Ectodermal cell (in vitro differentiated cells): Measurements from ENCODE around the gene NQO2.
"Not testable (repeated sequence)": the region's sequence is repeated elsewhere in the genome, so short reads cannot be mapped to it uniquely, and the experiment has no call there.

ENCODE experiments used
- H3K27ac ChIP-seq: 2 replicates; pipeline ENCODE4 v1.7.0; 2013; ENCODE audit warnings: mild to moderate bottlenecking, low read depth, low read length; ENCODE audit not compliant: insufficient read depth, poor library complexity, severe bottlenecking
- H3K27me3 ChIP-seq: 2 replicates; pipeline ENCODE4 v1.7.0; 2013; ENCODE audit warnings: mild to moderate bottlenecking, low read length; ENCODE audit not compliant: insufficient read depth, control insufficient read depth, poor library complexity, severe bottlenecking
- H3K36me3 ChIP-seq: one replicate; pipeline ENCODE4 v1.7.0; 2013; ENCODE audit warnings: low read length; ENCODE audit not compliant: control insufficient read depth, insufficient read depth
- H3K4me1 ChIP-seq: one replicate; pipeline ENCODE4 v1.7.0; 2013; ENCODE audit warnings: low read length; ENCODE audit not compliant: control insufficient read depth, insufficient read depth
- H3K4me3 ChIP-seq: 2 replicates; pipeline ENCODE4 v1.7.0; 2013; ENCODE audit warnings: low read depth, low read length, control low read depth; ENCODE audit not compliant: insufficient read depth
- H3K9me3 ChIP-seq: 2 replicates; pipeline ENCODE4 v1.7.0; 2013; ENCODE audit warnings: mild to moderate bottlenecking, low read length, moderate library complexity; ENCODE audit not compliant: control insufficient read depth
- WGBS, 2 experiments: methylation state at CpG; one replicate each; pipeline ENCODE4 v1.1.7; 2013; ENCODE audit warnings: missing lambda C conversion rate in 2 of 2; 5-methylcytosine and 5-hydroxymethylcytosine counted together

The NQO2 gene

GRCh38 chr6:3037638-3038365 is 38.1 kb downstream of the NQO2 start:
- no peak overlapping the region for H3K4me3 ChIP-seq
- H3K9me3 ChIP-seq: no peaks in the 10 kb centered on the region
- no peak overlapping the region for H3K27ac ChIP-seq
- H3K4me1 ChIP-seq: peaks cover 7% of the 10 kb centered on the region
- no peaks in the 10 kb centered on the region for H3K36me3 ChIP-seq
- WGBS, 2 experiments: 96% methylated on average over 6 of the region's 7 CpGs
- H3K27me3 ChIP-seq: no peaks in the 10 kb centered on the region

GRCh38 chr6:3039384-3039783 is 39.7 kb downstream of the NQO2 start:
- Histone ChIP-seq H3K4me3 (no peak overlapping the region), H3K9me3 (no peaks in the 10 kb centered on the region), H3K27ac (no peak overlapping the region), H3K36me3 (no peaks in the 10 kb centered on the region), H3K27me3 (no peaks in the 10 kb centered on the region), H3K4me1 (peaks cover 7% of the 10 kb centered on the region)
- 88 to 93% methylated on average over 3 of the region's 3 CpGs for WGBS, 2 experiments

GRCh38 chr6:3041147-3041546 is 41.5 kb downstream of the NQO2 start:
- H3K4me3 ChIP-seq: no peak overlapping the region
- no peaks in the 10 kb centered on the region for H3K36me3 ChIP-seq
- peaks cover 7% of the 10 kb centered on the region for H3K4me1 ChIP-seq
- H3K27me3 ChIP-seq: no peaks in the 10 kb centered on the region
- WGBS, 2 experiments: 94% methylated on average over 3 of the region's 3 CpGs
- H3K27ac ChIP-seq: no peak overlapping the region
- no peaks in the 10 kb centered on the region for H3K9me3 ChIP-seq

GRCh38 chr6:3041606-3042005 is 41.9 kb downstream of the NQO2 start:
- Histone ChIP-seq H3K36me3 (no peaks in the 10 kb centered on the region), H3K9me3 (no peaks in the 10 kb centered on the region), H3K27ac (peak overlapping the region; percentile 61), H3K4me3 (no peak overlapping the region), H3K4me1 (peaks cover 7% of the 10 kb centered on the region), H3K27me3 (no peaks in the 10 kb centered on the region)
- WGBS, 2 experiments: 12 to 28% methylated on average over 2 of the region's 2 CpGs

- no peaks in the 10 kb centered on the region for H3K9me3 ChIP-seq
- WGBS, 2 experiments: 96% methylated on average over 5 of the region's 5 CpGs
- no peak overlapping the region for H3K27ac ChIP-seq
- H3K36me3 ChIP-seq: no peaks in the 10 kb centered on the region
- no peak overlapping the region for H3K4me3 ChIP-seq
- peaks cover 7% of the 10 kb centered on the region for H3K4me1 ChIP-seq
- H3K27me3 ChIP-seq: no peaks in the 10 kb centered on the region
Measured at GRCh38 chr6:3045369-3045768, 45.7 kb downstream of the NQO2 start.

GRCh38 chr6:3045777-3046176 is 46.1 kb downstream of the NQO2 start:
- H3K36me3 ChIP-seq: no peaks in the 10 kb centered on the region
- no peaks in the 10 kb centered on the region for H3K9me3 ChIP-seq
- WGBS, 2 experiments: 93 to 100% methylated on average over 1 of the region's 1 CpG
- H3K4me1 ChIP-seq: peaks cover 6% of the 10 kb centered on the region
- H3K27ac ChIP-seq: no peak overlapping the region
- no peaks in the 10 kb centered on the region for H3K27me3 ChIP-seq
- no peak overlapping the region for H3K4me3 ChIP-seq

- no peak overlapping the region for H3K4me3 ChIP-seq
- no peak overlapping the region for H3K27ac ChIP-seq
- no peaks in the 10 kb centered on the region for H3K9me3 ChIP-seq
- H3K36me3 ChIP-seq: no peaks in the 10 kb centered on the region
- peaks cover 1% of the 10 kb centered on the region for H3K4me1 ChIP-seq
- no peaks in the 10 kb centered on the region for H3K27me3 ChIP-seq
- 91% methylated on average over 3 of the region's 3 CpGs for WGBS, 2 experiments
Measured at GRCh38 chr6:3046295-3046694, 46.6 kb downstream of the NQO2 start.

- H3K36me3 ChIP-seq, H3K27ac ChIP-seq, H3K9me3 ChIP-seq, H3K4me1 ChIP-seq, H3K27me3 ChIP-seq, H3K4me3 ChIP-seq: not testable (repeated sequence)
- 93 to 96% methylated on average over 4 of the region's 4 CpGs for WGBS, 2 experiments
Measured at GRCh38 chr6:3048009-3048408, 48.3 kb downstream of the NQO2 start.

GRCh38 chr6:3052481-3053230 is 53.0 kb downstream of the NQO2 start:
- peaks cover 10% of the 10 kb centered on the region for H3K4me1 ChIP-seq
- H3K9me3 ChIP-seq: no peaks in the 10 kb centered on the region
- peaks cover 18% of the 10 kb centered on the region for H3K27me3 ChIP-seq
- no peak overlapping the region for H3K27ac ChIP-seq
- no peaks in the 10 kb centered on the region for H3K36me3 ChIP-seq
- WGBS, 2 experiments: 88 to 89% methylated on average over 17 of the region's 17 CpGs
- no peak overlapping the region for H3K4me3 ChIP-seq

GRCh38 chr6:3053231-3053508 is 53.5 kb downstream of the NQO2 start:
- Histone ChIP-seq H3K27me3 (peaks cover 18% of the 10 kb centered on the region), H3K27ac (no peak overlapping the region), H3K4me3 (peak overlapping the region; percentile 32), H3K4me1 (peaks cover 10% of the 10 kb centered on the region), H3K36me3 (no peaks in the 10 kb centered on the region), H3K9me3 (no peaks in the 10 kb centered on the region)
- 78 to 81% methylated on average over 11 of the region's 11 CpGs for WGBS, 2 experiments
